ENCODE measurements around the gene RNU1-1. TPM values are rescaled to one million over a fixed set of nuclear protein-coding genes. Genes with fewer than 3 reads are reported as not detected.
"Not testable (repeated sequence)": the region's sequence is repeated elsewhere in the genome, so short reads cannot be mapped to it uniquely, and the experiment has no call there.

RNU1-1 gene
- total and polyA plus RNA-seq, 2 donors: 17,380 TPM; not detected in 1

GRCh38 chr1:16516694-16517410 is 2.8 kb upstream of the RNU1-1 start:
- H3K27me3 ChIP-seq (ENCODE audit: control insufficient read depth in 2 of 2, insufficient read depth in 1 of 2, low read length in 1 of 2): peaks cover 14 to 36% of the 10 kb centered on the region in 2 donors
- not testable (repeated sequence) for H3K9me3 ChIP-seq (ENCODE audit: control insufficient read depth in 2 of 2, insufficient read depth in 1 of 2, low read length in 1 of 2); DNase-seq (ENCODE audit: low read depth in 6 of 9, low spot score in 9 of 9); H3K4me3 ChIP-seq (ENCODE audit: low read length in 2 of 2); H3K36me3 ChIP-seq (ENCODE audit: control insufficient read depth in 2 of 2, insufficient read depth in 2 of 2, low read length in 1 of 2); H3K27ac ChIP-seq (ENCODE audit: low read depth in 1 of 2, low read length in 1 of 2); H3K4me1 ChIP-seq (ENCODE audit: control insufficient read depth in 2 of 2, insufficient read depth in 2 of 2, low read length in 2 of 2)
- 92% methylated on average over 5 of the region's 5 CpGs for WGBS

- H3K36me3 ChIP-seq (ENCODE audit: control insufficient read depth in 2 of 2, insufficient read depth in 2 of 2, low read length in 1 of 2); H3K4me1 ChIP-seq (ENCODE audit: control insufficient read depth in 2 of 2, insufficient read depth in 2 of 2, low read length in 2 of 2); H3K27me3 ChIP-seq (ENCODE audit: control insufficient read depth in 2 of 2, insufficient read depth in 1 of 2, low read length in 1 of 2); H3K9me3 ChIP-seq (ENCODE audit: control insufficient read depth in 2 of 2, insufficient read depth in 1 of 2, low read length in 1 of 2): not testable (repeated sequence)
- H3K4me3 ChIP-seq (ENCODE audit: low read length in 2 of 2): peak overlapping the region; percentile 5 to 9
- WGBS: 14% methylated on average over 25 of the region's 26 CpGs
- DNase-seq (ENCODE audit: low read depth in 6 of 9, low spot score in 9 of 9): peak; percentile 22 to 85 (median 49)
- H3K27ac ChIP-seq (ENCODE audit: low read depth in 1 of 2, low read length in 1 of 2): peak overlapping the region; percentile 70 to 74
Observed at GRCh38 chr1:16513412-16514106, 526 bp downstream of the RNU1-1 start.

- not testable (repeated sequence) for H3K27ac ChIP-seq (ENCODE audit: low read depth in 1 of 2, low read length in 1 of 2); H3K9me3 ChIP-seq (ENCODE audit: control insufficient read depth in 2 of 2, insufficient read depth in 1 of 2, low read length in 1 of 2); DNase-seq (ENCODE audit: low read depth in 6 of 9, low spot score in 9 of 9); H3K4me1 ChIP-seq (ENCODE audit: control insufficient read depth in 2 of 2, insufficient read depth in 2 of 2, low read length in 2 of 2); H3K36me3 ChIP-seq (ENCODE audit: control insufficient read depth in 2 of 2, insufficient read depth in 2 of 2, low read length in 1 of 2); H3K27me3 ChIP-seq (ENCODE audit: control insufficient read depth in 2 of 2, insufficient read depth in 1 of 2, low read length in 1 of 2); H3K4me3 ChIP-seq (ENCODE audit: low read length in 2 of 2)
- WGBS: 82% methylated on average over 14 of the region's 15 CpGs
Observed at GRCh38 chr1:16512624-16513411, 1.3 kb downstream of the RNU1-1 start.

- WGBS: 88% methylated on average over 1 of the region's 1 CpG
- not testable (repeated sequence) for H3K27me3 ChIP-seq (ENCODE audit: control insufficient read depth in 2 of 2, insufficient read depth in 1 of 2, low read length in 1 of 2); H3K36me3 ChIP-seq (ENCODE audit: control insufficient read depth in 2 of 2, insufficient read depth in 2 of 2, low read length in 1 of 2); H3K9me3 ChIP-seq (ENCODE audit: control insufficient read depth in 2 of 2, insufficient read depth in 1 of 2, low read length in 1 of 2); DNase-seq (ENCODE audit: low read depth in 6 of 9, low spot score in 9 of 9); H3K4me3 ChIP-seq (ENCODE audit: low read length in 2 of 2); H3K4me1 ChIP-seq (ENCODE audit: control insufficient read depth in 2 of 2, insufficient read depth in 2 of 2, low read length in 2 of 2); H3K27ac ChIP-seq (ENCODE audit: low read depth in 1 of 2, low read length in 1 of 2)
Observed at GRCh38 chr1:16511926-16512325, 2.2 kb downstream of the RNU1-1 start.

- not testable (repeated sequence) for H3K36me3 ChIP-seq (ENCODE audit: control insufficient read depth in 2 of 2, insufficient read depth in 2 of 2, low read length in 1 of 2); H3K4me3 ChIP-seq (ENCODE audit: low read length in 2 of 2); H3K4me1 ChIP-seq (ENCODE audit: control insufficient read depth in 2 of 2, insufficient read depth in 2 of 2, low read length in 2 of 2); H3K27ac ChIP-seq (ENCODE audit: low read depth in 1 of 2, low read length in 1 of 2); H3K9me3 ChIP-seq (ENCODE audit: control insufficient read depth in 2 of 2, insufficient read depth in 1 of 2, low read length in 1 of 2); H3K27me3 ChIP-seq (ENCODE audit: control insufficient read depth in 2 of 2, insufficient read depth in 1 of 2, low read length in 1 of 2)
- WGBS: 93% methylated on average over 8 of the region's 8 CpGs
- peak in 5 of 9 donors; percentile 17 to 62 (median 33) for DNase-seq (ENCODE audit: low read depth in 6 of 9, low spot score in 9 of 9)
Observed at GRCh38 chr1:16508861-16509445, 5.1 kb downstream of the RNU1-1 start.

- WGBS: 85% methylated on average over 15 of the region's 15 CpGs
- not testable (repeated sequence) for H3K4me1 ChIP-seq (ENCODE audit: control insufficient read depth in 2 of 2, insufficient read depth in 2 of 2, low read length in 2 of 2); H3K4me3 ChIP-seq (ENCODE audit: low read length in 2 of 2)
Observed at GRCh38 chr1:16506364-16507136, 7.5 kb downstream of the RNU1-1 start.

GRCh38 chr1:16505870-16506269 is 8.2 kb downstream of the RNU1-1 start:
- not testable (repeated sequence) for H3K9me3 ChIP-seq (ENCODE audit: control insufficient read depth in 2 of 2, insufficient read depth in 1 of 2, low read length in 1 of 2); H3K27me3 ChIP-seq (ENCODE audit: control insufficient read depth in 2 of 2, insufficient read depth in 1 of 2, low read length in 1 of 2); DNase-seq (ENCODE audit: low read depth in 6 of 9, low spot score in 9 of 9); H3K36me3 ChIP-seq (ENCODE audit: control insufficient read depth in 2 of 2, insufficient read depth in 2 of 2, low read length in 1 of 2); H3K4me1 ChIP-seq (ENCODE audit: control insufficient read depth in 2 of 2, insufficient read depth in 2 of 2, low read length in 2 of 2); H3K4me3 ChIP-seq (ENCODE audit: low read length in 2 of 2); H3K27ac ChIP-seq (ENCODE audit: low read depth in 1 of 2, low read length in 1 of 2)
- 95% methylated on average over 2 of the region's 2 CpGs for WGBS

More at GRCh38 chr1:16506364-16507136, 7.5 kb downstream of the RNU1-1 start:
- not testable (repeated sequence) for DNase-seq (ENCODE audit: low read depth in 6 of 9, low spot score in 9 of 9); H3K27me3 ChIP-seq (ENCODE audit: control insufficient read depth in 2 of 2, insufficient read depth in 1 of 2, low read length in 1 of 2); H3K36me3 ChIP-seq (ENCODE audit: control insufficient read depth in 2 of 2, insufficient read depth in 2 of 2, low read length in 1 of 2); H3K27ac ChIP-seq (ENCODE audit: low read depth in 1 of 2, low read length in 1 of 2); H3K9me3 ChIP-seq (ENCODE audit: control insufficient read depth in 2 of 2, insufficient read depth in 1 of 2, low read length in 1 of 2)

GRCh38 chr1:16503494-16503893 is 10.6 kb downstream of the RNU1-1 start:
- Histone ChIP-seq H3K4me1 (ENCODE audit: control insufficient read depth in 2 of 2, insufficient read depth in 2 of 2, low read length in 2 of 2) (peaks cover 0 to 5% of the 10 kb centered on the region in 2 donors), H3K27me3 (ENCODE audit: control insufficient read depth in 2 of 2, insufficient read depth in 1 of 2, low read length in 1 of 2) (peaks cover 0 to 3% of the 10 kb centered on the region in 2 donors), H3K4me3 (ENCODE audit: low read length in 2 of 2) (no peak overlapping the region), H3K36me3 (ENCODE audit: control insufficient read depth in 2 of 2, insufficient read depth in 2 of 2, low read length in 1 of 2) (no peaks in the 10 kb centered on the region), H3K27ac (ENCODE audit: low read depth in 1 of 2, low read length in 1 of 2) (no peak overlapping the region), H3K9me3 (ENCODE audit: control insufficient read depth in 2 of 2, insufficient read depth in 1 of 2, low read length in 1 of 2) (peaks cover 0 to 9% of the 10 kb centered on the region in 2 donors)
- 95% methylated on average over 2 of the region's 2 CpGs for WGBS
- no peak for DNase-seq (ENCODE audit: low read depth in 6 of 9, low spot score in 9 of 9)
